ENCODE measurements around the gene GALNT2. TPM values are rescaled to one million over a fixed set of nuclear protein-coding genes. Genes with fewer than 3 reads are reported as not detected.

The GALNT2 gene
- total and polyA plus RNA-seq, 10 of the 15 experiments (the other 5 are each of a cell fraction or from before 2014, with no cell fraction given), result 0.52 to 27.7 (median 16.3) TPM

DNA sequence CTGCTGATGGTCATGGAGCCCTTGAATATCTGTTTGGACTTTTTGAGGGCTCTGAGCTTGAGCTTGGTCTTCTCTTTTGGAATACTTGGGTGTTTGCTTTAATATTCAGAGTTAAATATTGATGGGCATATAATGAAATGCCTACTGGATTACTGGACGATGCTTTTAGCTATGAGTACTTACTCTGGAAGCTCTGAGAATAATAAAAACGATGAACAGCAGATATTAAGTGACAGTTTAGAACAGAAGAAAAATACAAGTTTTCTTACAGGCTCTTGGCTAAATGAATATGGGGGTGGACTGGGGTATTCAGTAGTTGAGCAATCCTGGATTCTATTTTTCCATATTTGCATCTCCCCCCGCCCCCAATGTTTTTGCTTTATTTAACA is 20.7 kb downstream of the GALNT2 start (continued):
- TF ChIP-seq DPF2 (IDR thresholded peaks at IDR 0.05), result no peak
- TF ChIP-seq PML (IDR thresholded peaks at IDR 0.05; ENCODE audit: low read length), result no peak
- TF ChIP-seq RFX5 (IDR thresholded peaks at IDR 0.05; ENCODE audit: low read depth, low read length), result no peak
- TF ChIP-seq ZSCAN29 (IDR thresholded peaks at IDR 0.05), result no peak
- TF ChIP-seq PKNOX1 (IDR thresholded peaks at IDR 0.05), result no peak
- TF ChIP-seq MTA2 (IDR thresholded peaks at IDR 0.05; ENCODE audit: low read depth), result no peak
- no peak for TF ChIP-seq CHD1 (IDR thresholded peaks at IDR 0.05; ENCODE audit: low read depth, low read length)
- no peak for TF ChIP-seq ZNF207 (IDR thresholded peaks at IDR 0.05; ENCODE audit: borderline replicate concordance)
- no peak for TF ChIP-seq RELA (IDR thresholded peaks at IDR 0.05; ENCODE audit: borderline replicate concordance, partially characterized antibody)

GRCh38 chr1:230090194-230090711 is 23.2 kb downstream of the GALNT2 start:
- Histone ChIP-seq H3K79me2 (ENCODE audit: control insufficient read depth, insufficient read depth, low read length) (peaks cover 2% of the 10 kb centered on the region), H3K36me3 (ENCODE audit: control insufficient read depth in 2 of 2, insufficient read depth in 2 of 2, low read length in 1 of 2) (peaks cover 0 to 5% of the 10 kb centered on the region in 2 experiments; a peak in 2 of 4 replicates), H2AFZ (ENCODE audit: control insufficient read depth, low read depth, low read length) (no peak overlapping the region), H3K4me3 (no peak overlapping the region), H3K27ac (ENCODE audit: control insufficient read depth, insufficient read depth) (no peak overlapping the region), H3K27me3 (replicated peaks in 1 of 2; ENCODE audit: control insufficient read depth in 2 of 2, insufficient read depth in 2 of 2, low read length in 1 of 2) (no peaks in the 10 kb centered on the region), H4K20me1 (ENCODE audit: control insufficient read depth, insufficient read depth) (no peaks in the 10 kb centered on the region), H3K9ac (ENCODE audit: control insufficient read depth, insufficient read depth, low read length) (no peak overlapping the region), H3K9me3 (replicated peaks; ENCODE audit: control insufficient read depth, insufficient read depth, low read length) (no peaks in the 10 kb centered on the region), H3K4me1 (ENCODE audit: control insufficient read depth, insufficient read depth, low read length) (no peaks in the 10 kb centered on the region), H3K4me2 (ENCODE audit: control insufficient read depth, insufficient read depth) (no peak overlapping the region)
- intact Hi-C loops (cut with micrococcal nuclease; ENCODE audit: unreplicated experiment), result no loop called here
- no peak for TF ChIP-seq LARP7 (IDR thresholded peaks at IDR 0.05)
- TF ChIP-seq RB1 (IDR thresholded peaks at IDR 0.05; ENCODE audit: borderline replicate concordance), result no peak
- TF ChIP-seq ZBED1 (IDR thresholded peaks at IDR 0.05; ENCODE audit: borderline replicate concordance), result no peak
- TF ChIP-seq KLF5 (IDR thresholded peaks at IDR 0.05; ENCODE audit: partially characterized antibody), result no peak
- TF ChIP-seq ASH2L (IDR thresholded peaks at IDR 0.05; ENCODE audit: borderline replicate concordance, low read depth), result no peak
- no peak for TF ChIP-seq EP300 (IDR thresholded peaks at IDR 0.05; ENCODE audit: borderline replicate concordance in 1 of 2, control insufficient read depth in 1 of 2, low read depth in 2 of 2, low read length in 2 of 2)
- 67% methylated on average over 6 of the region's 6 CpGs for WGBS (ENCODE audit: insufficient coverage, insufficient replicate concordance, low lambda C conversion rate, missing lambda C conversion rate)
- in situ Hi-C loops (cut with MboI), result no loop called here
- POLR2A ChIA-PET, result no interaction called here
- no peak for ATAC-seq
- RAD21 ChIA-PET (ENCODE audit: unreplicated experiment), result interaction anchor here (1.9 kb wide), 1 partner anchor 14 kb away, joined by 7 read pairs; no protein-coding TSS in a partner anchor
- BruUV-seq (replicated peaks), result no TSS peak
- no peak for FAIRE-seq
- DNase-seq (ENCODE audit: low read depth, low spot score), result no peak
- CTCF ChIA-PET, result no interaction called here
- SMC1A ChIA-PET (ENCODE audit: uncharacterized antibody, unreplicated experiment), result interaction anchor here (0.7 to 1.4 kb wide), 3 partner anchors 13 to 23 kb away, joined by 3 to 4 read pairs (median 3); no protein-coding TSS in a partner anchor
